Measurements from ENCODE around the gene PTTG1.

DNA sequence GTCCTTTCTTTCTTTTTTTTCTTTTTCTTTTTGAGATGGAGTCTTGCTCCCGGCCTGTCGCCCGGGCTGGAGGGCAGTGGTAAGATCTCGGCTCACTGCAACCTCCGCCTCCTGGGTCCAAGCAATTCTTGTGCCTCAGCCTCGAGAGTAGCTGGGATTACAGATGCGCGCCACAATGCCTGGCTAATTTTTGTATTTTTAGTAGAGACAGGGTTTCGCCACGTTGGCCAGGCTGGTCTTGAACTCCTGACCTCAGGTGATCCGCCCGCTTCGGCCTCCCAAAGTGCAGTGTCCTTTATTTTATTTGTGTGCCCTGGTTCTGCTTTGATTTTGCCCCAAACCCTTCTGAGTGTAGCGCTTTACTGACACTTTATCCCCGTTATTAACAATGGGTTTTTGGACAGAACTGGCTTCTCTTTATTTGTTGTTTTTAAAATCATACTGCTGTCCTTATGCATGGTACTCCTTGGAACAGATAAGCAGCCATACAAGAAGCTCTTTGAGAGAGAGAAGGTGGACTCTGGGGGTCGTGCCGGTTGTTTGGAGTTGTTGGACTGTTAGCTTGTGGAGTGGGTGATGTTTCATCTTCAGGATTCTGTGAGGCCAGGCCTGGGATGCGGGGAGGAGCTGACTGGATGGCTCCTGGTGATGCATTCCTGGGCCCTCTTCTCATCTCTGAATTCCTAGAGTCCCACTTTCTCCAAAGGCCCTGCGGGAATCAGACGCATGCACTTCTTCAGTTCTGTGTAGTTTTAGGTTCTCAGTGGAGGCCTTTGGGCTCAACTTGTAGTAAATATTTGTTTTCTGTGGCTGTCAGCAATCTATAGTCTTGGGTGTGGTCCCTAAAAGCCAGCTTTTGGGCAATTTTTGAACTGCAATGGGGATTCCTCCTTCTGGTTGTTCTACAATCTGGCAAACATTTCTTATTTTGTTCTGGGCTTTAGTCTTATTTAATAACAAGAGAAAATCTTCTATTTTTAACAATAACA, 47.8 kb downstream of the PTTG1 start:
- TF ChIP-seq CTCF (IDR thresholded peaks at IDR 0.05): no peak
- no peak for TF ChIP-seq POLR2AphosphoS5 (IDR thresholded peaks at IDR 0.05)
- TF ChIP-seq POLR2A (IDR thresholded peaks at IDR 0.05): no peak

All from breast epithelium (tissue), 3 donors.